Measurements from ENCODE around the gene KRTAP19-3. TPM values are rescaled to one million over a fixed set of nuclear protein-coding genes. Genes with fewer than 3 reads are reported as not detected.

Gene KRTAP19-3
- total RNA-seq, 6 experiments from 2014 or later: not detected

- Histone ChIP-seq H3K27me3 (no peaks in the 10 kb centered on the region), H3K27ac (no peak overlapping the region), H3K4me1 (no peaks in the 10 kb centered on the region), H3K9me3 (no peaks in the 10 kb centered on the region), H3K36me3 (no peaks in the 10 kb centered on the region), H3K4me3 (no peak overlapping the region)
- TF ChIP-seq POLR2A (IDR thresholded peaks at IDR 0.05) (no peak), CTCF (IDR thresholded peaks at IDR 0.05) (no peak)
- ATAC-seq (no peak), DNase-seq (no peak)
- 63% methylated on average over 3 of the region's 3 CpGs for WGBS (ENCODE audit: insufficient coverage, low coverage, low lambda C conversion rate, missing lambda C conversion rate)
- intact Hi-C loops (cut with DNase I): no loop called here
Measured at GRCh38 chr21:30448514-30448913, 43.3 kb downstream of the KRTAP19-3 start.

GRCh38 chr21:30447056-30447455 lies 44.8 kb downstream of the KRTAP19-3 start:
- Histone ChIP-seq H3K9me3 (no peaks in the 10 kb centered on the region), H3K36me3 (no peaks in the 10 kb centered on the region), H3K4me3 (no peak overlapping the region), H3K27ac (no peak overlapping the region), H3K4me1 (no peaks in the 10 kb centered on the region), H3K27me3 (no peaks in the 10 kb centered on the region)
- TF ChIP-seq POLR2A (IDR thresholded peaks at IDR 0.05): no peak
- TF ChIP-seq CTCF (IDR thresholded peaks at IDR 0.05): no peak
- no peak for DNase-seq
- no peak for ATAC-seq
- intact Hi-C loops (cut with DNase I): no loop called here
- 35% methylated on average over 4 of the region's 4 CpGs for WGBS (ENCODE audit: insufficient coverage, low coverage, low lambda C conversion rate, missing lambda C conversion rate)

GRCh38 chr21:30444204-30444603 lies 47.6 kb downstream of the KRTAP19-3 start:
- no peak for TF ChIP-seq POLR2A (IDR thresholded peaks at IDR 0.05)
- TF ChIP-seq CTCF (IDR thresholded peaks at IDR 0.05): no peak
- Histone ChIP-seq H3K4me3 (no peak overlapping the region), H3K9me3 (no peaks in the 10 kb centered on the region), H3K36me3 (no peaks in the 10 kb centered on the region), H3K4me1 (no peaks in the 10 kb centered on the region), H3K27me3 (no peaks in the 10 kb centered on the region), H3K27ac (no peak overlapping the region)
- intact Hi-C loops (cut with DNase I): no loop called here
- WGBS (ENCODE audit: insufficient coverage, low coverage, low lambda C conversion rate, missing lambda C conversion rate): 9% methylated on average over 1 of the region's 1 CpG
- DNase-seq (no peak), ATAC-seq (no peak)

- H3K27me3 ChIP-seq: no peaks in the 10 kb centered on the region
- ATAC-seq: no peak
- DNase-seq: no peak
- no peaks in the 10 kb centered on the region for H3K4me1 ChIP-seq
- intact Hi-C loops (cut with DNase I): no loop called here
- no peaks in the 10 kb centered on the region for H3K9me3 ChIP-seq
- no peak overlapping the region for H3K4me3 ChIP-seq
- no peaks in the 10 kb centered on the region for H3K36me3 ChIP-seq
- H3K27ac ChIP-seq: no peak overlapping the region
- TF ChIP-seq POLR2A (IDR thresholded peaks at IDR 0.05): no peak
- TF ChIP-seq CTCF (IDR thresholded peaks at IDR 0.05): no peak
Measured at GRCh38 chr21:30443226-30443625, 48.6 kb downstream of the KRTAP19-3 start.

Small RNAs within 50 kb of the gene (small RNA-seq; reads per million reads assigned to genes)
- gene AP000567.1: 0 reads per million in 2 experiments
- 0 reads per million in 2 experiments for gene KRTAP19-10P
- gene KRTAP19-11P: 0 reads per million in 2 experiments
- gene KRTAP19-9P: 0 reads per million in 2 experiments

Other genes starting within 250 kb of the KRTAP19-3 start
- gene KRTAP24-1, start 209.1 kb downstream of the KRTAP19-3 start, total RNA-seq: not detected
- gene KRTAP25-1, start 202.5 kb downstream of the KRTAP19-3 start, total RNA-seq: not detected
- not detected for gene KRTAP26-1, start 171.7 kb downstream of the KRTAP19-3 start, total RNA-seq
- gene KRTAP27-1, start 154.3 kb downstream of the KRTAP19-3 start, total RNA-seq: not detected
- not detected for gene KRTAP23-1, start 143.4 kb downstream of the KRTAP19-3 start, total RNA-seq
- gene KRTAP13-2, start 119.7 kb downstream of the KRTAP19-3 start, total RNA-seq: not detected
- gene KRTAP13-1, start 96.0 kb downstream of the KRTAP19-3 start, total RNA-seq: not detected
- gene KRTAP13-3, start 66.1 kb downstream of the KRTAP19-3 start, total RNA-seq: not detected
- not detected for gene KRTAP13-4, start 61.8 kb downstream of the KRTAP19-3 start, total RNA-seq
- not detected for gene KRTAP15-1, start 51.7 kb downstream of the KRTAP19-3 start, total RNA-seq
- not detected for gene KRTAP19-1, start 11.6 kb downstream of the KRTAP19-3 start, total RNA-seq
- not detected for gene KRTAP19-2, start 4.6 kb downstream of the KRTAP19-3 start, total RNA-seq
- gene KRTAP19-4, start 5.2 kb upstream of the KRTAP19-3 start, total RNA-seq: not detected
- not detected for gene KRTAP19-5, start 10.1 kb upstream of the KRTAP19-3 start, total RNA-seq
- not detected for gene KRTAP19-6, start 49.9 kb upstream of the KRTAP19-3 start, total RNA-seq
- gene KRTAP19-7, start 69.3 kb upstream of the KRTAP19-3 start, total RNA-seq: not detected
- gene KRTAP22-2, start 98.4 kb upstream of the KRTAP19-3 start, total RNA-seq: not detected
- gene KRTAP6-3, start 100.4 kb upstream of the KRTAP19-3 start, total RNA-seq: not detected
- not detected for gene KRTAP6-2, start 106.9 kb upstream of the KRTAP19-3 start, total RNA-seq
- not detected for gene KRTAP22-1, start 109.1 kb upstream of the KRTAP19-3 start, total RNA-seq
- gene KRTAP6-1, start 121.9 kb upstream of the KRTAP19-3 start, total RNA-seq: not detected
- gene KRTAP20-1, start 124.4 kb upstream of the KRTAP19-3 start, total RNA-seq: not detected
- gene KRTAP20-4, start 128.6 kb upstream of the KRTAP19-3 start, total RNA-seq: not detected
- gene KRTAP20-2, start 143.2 kb upstream of the KRTAP19-3 start, total RNA-seq: not detected
- gene KRTAP20-3, start 150.9 kb upstream of the KRTAP19-3 start, total RNA-seq: not detected
- not detected for gene KRTAP21-3, start 226.8 kb upstream of the KRTAP19-3 start, total RNA-seq